DMS79 (cell line): ENCODE measurements around the gene IPO11.
"Not testable (repeated sequence)": the region's sequence is repeated elsewhere in the genome, so short reads cannot be mapped to it uniquely, and the experiment has no call there.

Experiments used
- DNase-seq: peaks from one replicate; lab custom pipeline; 2025; lab: John Stamatoyannopoulos, UW

IPO11 gene

GRCh38 chr5:62514510-62515119 lies 102.1 kb downstream of the IPO11 start:
- no peak for DNase-seq

- not testable (repeated sequence) for DNase-seq
These were observed 108.2 kb downstream of the IPO11 start for GRCh38 chr5:62520812-62521211.

- no peak for DNase-seq
These were observed 108.8 kb downstream of the IPO11 start for GRCh38 chr5:62521319-62521718.

GRCh38 chr5:62522811-62523210 lies 110.2 kb downstream of the IPO11 start:
- DNase-seq = no peak

- DNase-seq = no peak
These were observed 121.0 kb downstream of the IPO11 start for GRCh38 chr5:62533597-62533996.

- no peak for DNase-seq
These were observed 122.1 kb downstream of the IPO11 start for GRCh38 chr5:62534461-62535236.

GRCh38 chr5:62536232-62536631 lies 123.7 kb downstream of the IPO11 start:
- no peak for DNase-seq

GRCh38 chr5:62536783-62537182 lies 124.2 kb downstream of the IPO11 start:
- DNase-seq = no peak

- DNase-seq = no peak
These were observed 125.7 kb downstream of the IPO11 start for GRCh38 chr5:62538017-62538942.

- no peak for DNase-seq
These were observed 130.2 kb downstream of the IPO11 start for GRCh38 chr5:62542720-62543119.

- no peak for DNase-seq
These were observed 135.5 kb downstream of the IPO11 start for GRCh38 chr5:62547945-62548630.

GRCh38 chr5:62550103-62550502 lies 137.5 kb downstream of the IPO11 start:
- DNase-seq = no peak

- DNase-seq = no peak
These were observed 143.4 kb downstream of the IPO11 start for GRCh38 chr5:62555930-62556329.

GRCh38 chr5:62558941-62559340 lies 146.4 kb downstream of the IPO11 start:
- DNase-seq = no peak

- DNase-seq = no peak
These were observed 148.2 kb downstream of the IPO11 start for GRCh38 chr5:62560786-62561185.

GRCh38 chr5:62561896-62562295 lies 149.3 kb downstream of the IPO11 start:
- no peak for DNase-seq

GRCh38 chr5:62562867-62563266 lies 150.3 kb downstream of the IPO11 start:
- DNase-seq = no peak

- no peak for DNase-seq
These were observed 151.5 kb downstream of the IPO11 start for GRCh38 chr5:62564101-62564500.

- DNase-seq = not testable (repeated sequence)
These were observed 153.2 kb downstream of the IPO11 start for GRCh38 chr5:62565740-62566139.

- DNase-seq = no peak
These were observed 155.6 kb downstream of the IPO11 start for GRCh38 chr5:62568143-62568542.

GRCh38 chr5:62568800-62569432 lies 156.4 kb downstream of the IPO11 start:
- no peak for DNase-seq

- no peak for DNase-seq
These were observed 156.9 kb downstream of the IPO11 start for GRCh38 chr5:62569470-62569869.
